Measurements from ENCODE around the gene TATDN3. TPM values are rescaled to one million over a fixed set of nuclear protein-coding genes. Genes with fewer than 3 reads are reported as not detected.

The TATDN3 gene
- total and polyA plus RNA-seq, 3 donors from 2014 or later = 9.5 to 19.7 (median 17.9) TPM

- no peak for DNase-seq
- H3K9me3 ChIP-seq = no peaks in the 10 kb centered on the region
- H3K4me1 ChIP-seq = peaks cover 9% of the 10 kb centered on the region
- intact Hi-C loops (cut with DNase I; ENCODE audit: low total_unique reads) = no loop called here
- no peak overlapping the region for H3K27ac ChIP-seq
- WGBS, 2 donors = 55 to 61% methylated on average over 4 of the region's 4 CpGs
- TF ChIP-seq POLR2A (IDR thresholded peaks at IDR 0.05) = no peak
- TF ChIP-seq CTCF (IDR thresholded peaks at IDR 0.05) = peak in 2 of 3 experiments; percentile 50 to 66
- H3K4me3 ChIP-seq = no peak overlapping the region
- no peaks in the 10 kb centered on the region for H3K36me3 ChIP-seq (ENCODE audit: low read depth, missing control alignments)
- H3K27me3 ChIP-seq = no peaks in the 10 kb centered on the region
These were observed 41.7 kb upstream of the TATDN3 start for GRCh38 chr1:212749821-212750535.

GRCh38 chr1:212752252-212752933 lies 39.3 kb upstream of the TATDN3 start:
- H3K4me3 ChIP-seq = no peak overlapping the region
- H3K27ac ChIP-seq = no peak overlapping the region
- peaks cover 9% of the 10 kb centered on the region for H3K4me1 ChIP-seq
- intact Hi-C loops (cut with DNase I; ENCODE audit: low total_unique reads) = no loop called here
- TF ChIP-seq CTCF (IDR thresholded peaks at IDR 0.05) (no peak), POLR2A (IDR thresholded peaks at IDR 0.05) (no peak)
- H3K27me3 ChIP-seq = no peaks in the 10 kb centered on the region
- no peaks in the 10 kb centered on the region for H3K9me3 ChIP-seq
- WGBS, 2 donors = 83 to 84% methylated on average over 3 of the region's 3 CpGs
- no peak for DNase-seq
- H3K36me3 ChIP-seq (ENCODE audit: low read depth, missing control alignments) = no peaks in the 10 kb centered on the region

GRCh38 chr1:212752934-212753497 lies 38.7 kb upstream of the TATDN3 start:
- H3K4me3 ChIP-seq = no peak overlapping the region
- no peak for DNase-seq
- TF ChIP-seq POLR2A (IDR thresholded peaks at IDR 0.05) = no peak
- TF ChIP-seq CTCF (IDR thresholded peaks at IDR 0.05) = no peak
- H3K4me1 ChIP-seq = peaks cover 9% of the 10 kb centered on the region
- 59 to 69% methylated on average over 3 of the region's 3 CpGs for WGBS, 2 donors
- H3K36me3 ChIP-seq (ENCODE audit: low read depth, missing control alignments) = no peaks in the 10 kb centered on the region
- intact Hi-C loops (cut with DNase I; ENCODE audit: low total_unique reads) = no loop called here
- no peak overlapping the region for H3K27ac ChIP-seq
- no peaks in the 10 kb centered on the region for H3K9me3 ChIP-seq
- H3K27me3 ChIP-seq = no peaks in the 10 kb centered on the region

- Histone ChIP-seq H3K4me3 (no peak overlapping the region), H3K4me1 (peaks cover 9% of the 10 kb centered on the region), H3K36me3 (ENCODE audit: low read depth, missing control alignments) (no peaks in the 10 kb centered on the region), H3K27me3 (no peaks in the 10 kb centered on the region), H3K27ac (no peak overlapping the region), H3K9me3 (no peaks in the 10 kb centered on the region)
- no peak for DNase-seq
- intact Hi-C loops (cut with DNase I; ENCODE audit: low total_unique reads) = no loop called here
- TF ChIP-seq POLR2A (IDR thresholded peaks at IDR 0.05) (no peak), CTCF (IDR thresholded peaks at IDR 0.05) (no peak)
These were observed 37.9 kb upstream of the TATDN3 start for GRCh38 chr1:212753749-212754148.
